ENCODE results near the gene SIX1.

Gene SIX1

DNA sequence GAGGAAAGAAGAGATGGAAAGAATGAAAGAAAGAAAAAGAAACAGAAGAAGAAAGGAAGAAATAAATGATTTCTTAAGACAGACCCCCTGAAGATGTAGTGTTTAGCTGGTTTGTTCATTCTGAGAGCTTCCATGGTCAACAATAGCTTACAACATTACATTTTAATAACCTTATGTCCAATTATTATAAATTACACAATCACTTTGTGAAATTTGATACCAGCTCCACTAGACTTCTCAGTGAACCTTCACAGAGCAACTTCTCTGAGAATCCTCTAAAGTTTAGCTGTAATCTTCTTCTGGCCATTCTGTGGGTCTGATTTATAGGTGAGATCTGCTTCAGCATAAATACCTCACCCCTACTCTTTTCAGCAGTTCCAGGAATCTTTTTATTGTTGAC lies 27.9 kb downstream of the SIX1 start:
- TF ChIP-seq, protein P1, sequence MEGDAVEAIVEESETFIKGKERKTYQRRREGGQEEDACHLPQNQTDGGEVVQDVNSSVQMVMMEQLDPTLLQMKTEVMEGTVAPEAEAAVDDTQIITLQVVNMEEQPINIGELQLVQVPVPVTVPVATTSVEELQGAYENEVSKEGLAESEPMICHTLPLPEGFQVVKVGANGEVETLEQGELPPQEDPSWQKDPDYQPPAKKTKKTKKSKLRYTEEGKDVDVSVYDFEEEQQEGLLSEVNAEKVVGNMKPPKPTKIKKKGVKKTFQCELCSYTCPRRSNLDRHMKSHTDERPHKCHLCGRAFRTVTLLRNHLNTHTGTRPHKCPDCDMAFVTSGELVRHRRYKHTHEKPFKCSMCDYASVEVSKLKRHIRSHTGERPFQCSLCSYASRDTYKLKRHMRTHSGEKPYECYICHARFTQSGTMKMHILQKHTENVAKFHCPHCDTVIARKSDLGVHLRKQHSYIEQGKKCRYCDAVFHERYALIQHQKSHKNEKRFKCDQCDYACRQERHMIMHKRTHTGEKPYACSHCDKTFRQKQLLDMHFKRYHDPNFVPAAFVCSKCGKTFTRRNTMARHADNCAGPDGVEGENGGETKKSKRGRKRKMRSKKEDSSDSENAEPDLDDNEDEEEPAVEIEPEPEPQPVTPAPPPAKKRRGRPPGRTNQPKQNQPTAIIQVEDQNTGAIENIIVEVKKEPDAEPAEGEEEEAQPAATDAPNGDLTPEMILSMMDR (IDR thresholded peaks at IDR 0.05; ENCODE audit: insufficient read depth, low read depth, low read length, missing control alignments) = no peak
- H3K4me3 ChIP-seq (ENCODE audit: low read depth, low read length) = no peak overlapping the region
- DNase-seq (ENCODE audit: low read depth) = no peak

DNA sequence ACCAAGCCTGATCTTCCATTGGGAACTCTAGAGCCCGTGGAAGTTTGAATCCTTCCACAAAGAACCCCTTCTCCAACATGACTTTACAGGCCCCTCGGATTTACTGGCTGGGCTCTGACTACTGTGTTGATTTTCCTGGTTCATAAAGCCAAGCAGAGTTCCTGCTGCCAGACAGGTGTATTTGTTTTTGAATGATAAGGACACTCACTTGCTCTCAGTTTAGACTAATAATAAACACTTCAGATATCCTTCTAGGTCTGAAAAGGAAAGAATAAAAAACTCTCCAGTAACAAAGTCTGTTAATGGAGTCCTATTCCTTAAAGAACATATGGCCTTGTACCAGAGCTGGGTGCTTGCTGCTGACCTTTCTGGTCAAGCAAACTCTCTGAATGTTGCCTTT lies 31.0 kb downstream of the SIX1 start:
- TF ChIP-seq, protein P1 (IDR thresholded peaks at IDR 0.05; ENCODE audit: insufficient read depth, low read depth, low read length, missing control alignments) = no peak
- no peak overlapping the region for H3K4me3 ChIP-seq (ENCODE audit: low read depth, low read length)
- DNase-seq (ENCODE audit: low read depth) = no peak

DNA sequence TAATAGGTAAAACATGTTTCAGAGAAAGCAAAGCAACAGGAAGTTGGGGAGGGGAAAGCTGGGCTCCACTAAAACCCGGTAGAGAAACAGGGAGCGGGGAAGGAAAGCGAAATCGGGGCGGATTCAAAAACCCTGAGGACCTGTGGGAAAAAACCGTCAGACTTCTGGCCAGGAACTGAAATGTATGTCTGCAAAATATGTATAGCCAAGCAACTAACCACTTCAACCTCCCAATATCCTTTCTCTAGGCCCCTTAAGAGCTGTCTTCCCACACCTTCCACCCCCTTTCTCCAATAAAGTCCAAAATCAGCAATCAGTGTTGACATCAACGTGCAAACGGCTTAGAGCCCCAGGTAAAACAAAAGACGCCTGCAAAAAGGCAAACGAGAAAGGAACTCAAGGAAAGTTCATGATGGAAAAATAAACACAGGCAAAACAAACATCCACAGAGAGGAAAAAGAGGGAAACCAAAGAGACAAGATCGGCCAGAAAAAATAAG lies 32.8 kb downstream of the SIX1 start:
- DNase-seq (ENCODE audit: low read depth) = no peak
- TF ChIP-seq, protein P1 (IDR thresholded peaks at IDR 0.05; ENCODE audit: insufficient read depth, low read depth, low read length, missing control alignments) = no peak
- H3K4me3 ChIP-seq (ENCODE audit: low read depth, low read length) = no peak overlapping the region

DNA sequence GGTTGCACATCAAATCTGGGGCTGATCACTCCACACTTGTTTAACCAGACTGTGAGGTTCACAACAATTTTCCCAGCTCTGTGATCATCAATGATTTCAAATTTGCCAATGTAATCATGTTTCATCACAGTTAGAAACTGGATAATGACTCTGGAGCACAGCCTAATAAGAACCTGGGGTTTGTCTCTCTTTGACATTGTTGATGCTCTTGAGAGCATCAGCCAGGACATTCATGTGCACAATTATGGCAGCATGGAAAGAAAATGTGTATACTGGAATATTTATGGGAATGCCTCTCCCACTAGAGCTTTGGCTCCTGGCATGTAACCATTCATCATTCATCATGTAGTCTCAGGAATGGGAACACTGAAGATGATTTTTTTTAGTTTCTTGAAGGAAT lies 47.0 kb downstream of the SIX1 start:
- H3K4me3 ChIP-seq (ENCODE audit: low read depth, low read length) = no peak overlapping the region
- no peak for DNase-seq (ENCODE audit: low read depth)
- TF ChIP-seq, protein P1 (IDR thresholded peaks at IDR 0.05; ENCODE audit: insufficient read depth, low read depth, low read length, missing control alignments) = no peak

DNA sequence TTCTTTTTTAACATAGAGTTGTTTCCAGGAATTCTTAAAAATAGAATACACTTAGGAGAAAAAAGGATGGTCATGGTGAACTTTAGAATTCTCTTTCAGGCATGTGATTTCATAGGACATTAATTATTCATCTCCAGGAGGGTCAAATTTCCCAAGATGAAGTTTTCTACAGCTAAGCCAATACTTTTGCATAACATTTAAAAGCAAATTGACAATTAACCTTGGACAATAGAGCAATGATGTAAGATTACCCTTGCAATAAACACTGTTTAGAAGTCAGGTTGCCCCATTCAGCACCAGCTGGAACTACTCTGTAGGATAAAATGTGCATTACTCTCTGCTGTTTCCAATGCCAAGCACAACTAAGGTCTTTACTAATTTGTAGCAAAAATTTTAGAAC lies 49.5 kb downstream of the SIX1 start:
- H3K4me3 ChIP-seq (ENCODE audit: low read depth, low read length) = no peak overlapping the region
- TF ChIP-seq, protein P1 (IDR thresholded peaks at IDR 0.05; ENCODE audit: insufficient read depth, low read depth, low read length, missing control alignments) = no peak
- DNase-seq (ENCODE audit: low read depth) = no peak

DNA sequence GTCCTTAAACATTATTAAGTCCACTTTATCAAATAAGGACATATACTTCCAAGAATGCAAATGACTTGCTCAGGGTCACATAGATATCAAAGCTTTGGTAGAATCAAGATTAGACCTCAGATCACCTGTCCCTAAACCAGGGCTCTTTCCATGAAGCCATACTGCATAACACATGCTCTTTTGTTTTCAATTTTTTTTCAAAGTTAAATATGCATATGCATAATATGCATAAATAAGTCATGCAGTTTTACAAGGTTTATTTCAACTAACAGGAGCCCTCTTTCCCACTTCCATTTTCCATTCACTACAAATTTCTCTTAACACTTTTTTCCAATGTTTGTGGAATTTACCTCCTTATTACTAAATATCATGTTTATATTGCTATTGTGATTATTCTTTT lies 53.1 kb downstream of the SIX1 start:
- DNase-seq (ENCODE audit: low read depth) = no peak
- H3K4me3 ChIP-seq (ENCODE audit: low read depth, low read length) = no peak overlapping the region
- TF ChIP-seq, protein P1 (IDR thresholded peaks at IDR 0.05; ENCODE audit: insufficient read depth, low read depth, low read length, missing control alignments) = no peak

DNA sequence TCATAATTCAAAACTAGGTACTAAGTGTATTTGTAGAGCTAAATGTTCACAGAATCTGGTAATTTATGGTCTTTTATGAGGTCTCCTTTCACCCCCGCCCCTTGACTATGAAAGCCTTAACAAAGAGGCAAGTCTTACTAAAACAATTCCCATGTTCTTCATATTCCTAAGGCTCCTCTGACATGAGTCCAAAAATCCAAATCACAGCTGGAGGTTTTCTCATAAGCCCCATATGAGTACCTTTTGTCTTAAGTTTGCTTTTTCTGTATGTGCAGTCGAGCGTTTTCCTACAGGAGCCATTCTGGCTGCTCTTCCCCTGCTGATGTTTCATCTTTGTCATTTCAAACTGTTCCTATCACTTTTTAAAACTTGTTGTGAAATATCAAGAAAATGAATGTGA lies 55.2 kb downstream of the SIX1 start:
- TF ChIP-seq, protein P1 (IDR thresholded peaks at IDR 0.05; ENCODE audit: insufficient read depth, low read depth, low read length, missing control alignments) = no peak
- H3K4me3 ChIP-seq (ENCODE audit: low read depth, low read length) = no peak overlapping the region
- no peak for DNase-seq (ENCODE audit: low read depth)
